ENCODE data around the gene TMEM204.

The TMEM204 gene

GRCh38 chr16:1560866-1561265, 27.4 kb downstream of the TMEM204 start:
- H3K4me3 ChIP-seq (ENCODE audit: severe bottlenecking) = no peak overlapping the region
- no peak for DNase-seq (ENCODE audit: low spot score)
- no peaks in the 10 kb centered on the region for H3K4me1 ChIP-seq (ENCODE audit: insufficient read depth, poor library complexity, severe bottlenecking)
- no peak for ATAC-seq (ENCODE audit: low read depth)
- TF ChIP-seq CTCF (IDR thresholded peaks at IDR 0.05; ENCODE audit: poor library complexity, severe bottlenecking) = no peak
- H3K27me3 ChIP-seq (ENCODE audit: insufficient read depth, poor library complexity, severe bottlenecking) = no peaks in the 10 kb centered on the region
- H3K36me3 ChIP-seq (ENCODE audit: low read depth) = peaks cover 6% of the 10 kb centered on the region; the same call in 1 of the 2 replicates
- no peak overlapping the region for H3K27ac ChIP-seq (ENCODE audit: poor library complexity, severe bottlenecking)
- no peaks in the 10 kb centered on the region for H3K9me3 ChIP-seq (ENCODE audit: severe bottlenecking)

- Histone ChIP-seq H3K9me3 (ENCODE audit: severe bottlenecking) (no peaks in the 10 kb centered on the region), H3K4me1 (ENCODE audit: insufficient read depth, poor library complexity, severe bottlenecking) (no peaks in the 10 kb centered on the region), H3K4me3 (ENCODE audit: severe bottlenecking) (no peak overlapping the region), H3K27ac (ENCODE audit: poor library complexity, severe bottlenecking) (no peak overlapping the region), H3K36me3 (ENCODE audit: low read depth) (peaks cover 6% of the 10 kb centered on the region; the same call in 1 of the 2 replicates), H3K27me3 (ENCODE audit: insufficient read depth, poor library complexity, severe bottlenecking) (no peaks in the 10 kb centered on the region)
- TF ChIP-seq CTCF (IDR thresholded peaks at IDR 0.05; ENCODE audit: poor library complexity, severe bottlenecking) = no peak
- DNase-seq (ENCODE audit: low spot score) = no peak
- ATAC-seq (ENCODE audit: low read depth) = no peak
Observed at GRCh38 chr16:1561266-1561665, 27.8 kb downstream of the TMEM204 start.

GRCh38 chr16:1561836-1562235, 28.4 kb downstream of the TMEM204 start:
- no peaks in the 10 kb centered on the region for H3K9me3 ChIP-seq (ENCODE audit: severe bottlenecking)
- ATAC-seq (ENCODE audit: low read depth) (no peak), DNase-seq (ENCODE audit: low spot score) (no peak)
- TF ChIP-seq CTCF (IDR thresholded peaks at IDR 0.05; ENCODE audit: poor library complexity, severe bottlenecking) = no peak
- no peaks in the 10 kb centered on the region for H3K27me3 ChIP-seq (ENCODE audit: insufficient read depth, poor library complexity, severe bottlenecking)
- H3K27ac ChIP-seq (ENCODE audit: poor library complexity, severe bottlenecking) = no peak overlapping the region
- no peaks in the 10 kb centered on the region for H3K4me1 ChIP-seq (ENCODE audit: insufficient read depth, poor library complexity, severe bottlenecking)
- H3K4me3 ChIP-seq (ENCODE audit: severe bottlenecking) = no peak overlapping the region
- H3K36me3 ChIP-seq (ENCODE audit: low read depth) = peaks cover 6% of the 10 kb centered on the region; the same call in 1 of the 2 replicates

GRCh38 chr16:1563786-1564185, 30.3 kb downstream of the TMEM204 start:
- ATAC-seq (ENCODE audit: low read depth) (no peak), DNase-seq (ENCODE audit: low spot score) (no peak)
- no peaks in the 10 kb centered on the region for H3K9me3 ChIP-seq (ENCODE audit: severe bottlenecking)
- no peak for TF ChIP-seq CTCF (IDR thresholded peaks at IDR 0.05; ENCODE audit: poor library complexity, severe bottlenecking)
- no peak overlapping the region for H3K27ac ChIP-seq (ENCODE audit: poor library complexity, severe bottlenecking)
- no peaks in the 10 kb centered on the region for H3K27me3 ChIP-seq (ENCODE audit: insufficient read depth, poor library complexity, severe bottlenecking)
- H3K4me1 ChIP-seq (ENCODE audit: insufficient read depth, poor library complexity, severe bottlenecking) = no peaks in the 10 kb centered on the region
- no peak overlapping the region for H3K4me3 ChIP-seq (ENCODE audit: severe bottlenecking)
- H3K36me3 ChIP-seq (ENCODE audit: low read depth) = peaks cover 6% of the 10 kb centered on the region; the same call in 1 of the 2 replicates

GRCh38 chr16:1564325-1564724, 30.9 kb downstream of the TMEM204 start:
- no peak overlapping the region for H3K4me3 ChIP-seq (ENCODE audit: severe bottlenecking)
- H3K4me1 ChIP-seq (ENCODE audit: insufficient read depth, poor library complexity, severe bottlenecking) = no peaks in the 10 kb centered on the region
- TF ChIP-seq CTCF (IDR thresholded peaks at IDR 0.05; ENCODE audit: poor library complexity, severe bottlenecking) = no peak
- ATAC-seq (ENCODE audit: low read depth) (no peak), DNase-seq (ENCODE audit: low spot score) (no peak)
- H3K9me3 ChIP-seq (ENCODE audit: severe bottlenecking) = no peaks in the 10 kb centered on the region
- H3K27me3 ChIP-seq (ENCODE audit: insufficient read depth, poor library complexity, severe bottlenecking) = no peaks in the 10 kb centered on the region
- no peak overlapping the region for H3K27ac ChIP-seq (ENCODE audit: poor library complexity, severe bottlenecking)
- peaks cover 6% of the 10 kb centered on the region; the same call in 1 of the 2 replicates for H3K36me3 ChIP-seq (ENCODE audit: low read depth)
